ENCODE results near the gene MYO5B.

DNA sequence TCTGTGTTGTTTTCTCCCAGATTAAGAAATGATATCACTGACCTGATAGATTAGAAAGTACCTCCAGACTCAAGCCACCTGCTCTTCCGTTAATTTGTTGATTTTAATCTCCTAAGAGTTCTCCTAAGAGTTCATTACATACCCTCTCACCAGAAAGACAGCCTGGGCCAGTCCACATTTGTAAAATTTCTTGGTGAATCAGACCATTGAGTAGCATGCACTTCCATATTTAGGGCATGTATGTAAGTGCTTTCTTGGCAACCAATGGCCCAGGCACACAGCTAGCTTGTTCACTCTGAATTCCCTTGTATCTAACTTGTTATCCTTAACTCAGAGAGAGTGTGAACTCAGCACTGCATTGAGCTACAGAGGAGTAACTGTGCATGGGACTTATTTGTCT lies 223.5 kb downstream of the MYO5B start:
- TF ChIP-seq POLR2A (IDR thresholded peaks at IDR 0.05) = no peak
- TF ChIP-seq, protein P1, sequence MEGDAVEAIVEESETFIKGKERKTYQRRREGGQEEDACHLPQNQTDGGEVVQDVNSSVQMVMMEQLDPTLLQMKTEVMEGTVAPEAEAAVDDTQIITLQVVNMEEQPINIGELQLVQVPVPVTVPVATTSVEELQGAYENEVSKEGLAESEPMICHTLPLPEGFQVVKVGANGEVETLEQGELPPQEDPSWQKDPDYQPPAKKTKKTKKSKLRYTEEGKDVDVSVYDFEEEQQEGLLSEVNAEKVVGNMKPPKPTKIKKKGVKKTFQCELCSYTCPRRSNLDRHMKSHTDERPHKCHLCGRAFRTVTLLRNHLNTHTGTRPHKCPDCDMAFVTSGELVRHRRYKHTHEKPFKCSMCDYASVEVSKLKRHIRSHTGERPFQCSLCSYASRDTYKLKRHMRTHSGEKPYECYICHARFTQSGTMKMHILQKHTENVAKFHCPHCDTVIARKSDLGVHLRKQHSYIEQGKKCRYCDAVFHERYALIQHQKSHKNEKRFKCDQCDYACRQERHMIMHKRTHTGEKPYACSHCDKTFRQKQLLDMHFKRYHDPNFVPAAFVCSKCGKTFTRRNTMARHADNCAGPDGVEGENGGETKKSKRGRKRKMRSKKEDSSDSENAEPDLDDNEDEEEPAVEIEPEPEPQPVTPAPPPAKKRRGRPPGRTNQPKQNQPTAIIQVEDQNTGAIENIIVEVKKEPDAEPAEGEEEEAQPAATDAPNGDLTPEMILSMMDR (IDR thresholded peaks at IDR 0.05) = no peak

Data from thyroid gland (tissue), 4 donors.